Esophagus muscularis mucosa (tissue), 4 donors: ENCODE measurements around the gene ZFYVE19. TPM values are rescaled to one million over a fixed set of nuclear protein-coding genes. Genes with fewer than 3 reads are reported as not detected.

ENCODE experiments used
- DNase-seq: peaks from one replicate; pipeline ENCODE4 v3.0.0-alpha.2; 2017; ENCODE audit errors: extremely low spot score
- H3K27ac ChIP-seq, 4 donors: fragments of 200-600 bp; sonication (generic); replicated peaks in 1 of 4; 1 replicate in 3 of 4; 2 replicates in 1 of 4; pipeline ENCODE4 v1.5.1; 2016 to 2019; ENCODE audit warnings: mild to moderate bottlenecking in 1 of 4
- H3K27me3 ChIP-seq, 4 donors: fragments of 200-600 bp; sonication (generic); one replicate each; pipeline versions ENCODE4 v1.5.1 to v1.6.0; 2016 to 2019
- H3K36me3 ChIP-seq, 4 donors: fragments of 200-600 bp; sonication (generic); one replicate each; pipeline ENCODE4 v1.5.1; 2016 to 2019
- H3K4me1 ChIP-seq, 4 donors: fragments of 200-600 bp; sonication (generic); one replicate each; pipeline ENCODE4 v1.5.1; 2016 to 2019
- H3K4me3 ChIP-seq, 4 donors: fragments of 200-600 bp; sonication (generic); 1 replicate in 2 of 4; 2 replicates in 2 of 4; pipeline ENCODE4 v1.5.1; 2016 to 2019; ENCODE audit warnings: mild to moderate bottlenecking in 4 of 4, moderate library complexity in 1 of 4
- H3K9me3 ChIP-seq, 4 donors: fragments of 200-600 bp; sonication (generic); 1 replicate in 3 of 4; 2 replicates in 1 of 4; pipeline ENCODE4 v1.5.1; 2016 to 2019
- EP300 ChIP-seq: sonication (generic); formaldehyde crosslinking; IDR thresholded peaks from one replicate; pipeline ENCODE4 v1.6.1; 2017; ENCODE audit warnings: antibody characterized with exemption
- POLR2A ChIP-seq: fragments of 450-650 bp; IDR thresholded peaks from one replicate; pipeline ENCODE4 v1.6.1; 2017; ENCODE audit warnings: antibody characterized with exemption, moderate library complexity, mild to moderate bottlenecking, low read depth
- POLR2AphosphoS5 ChIP-seq, 2 donors: sonication (generic); formaldehyde crosslinking; IDR thresholded peaks; one replicate each; pipeline ENCODE4 v1.6.1; 2017; ENCODE audit warnings: antibody characterized with exemption in 2 of 2
- WGBS: methylation state at CpG from one replicate; pipeline ENCODE4 v1.1.5; 2018; 5-methylcytosine and 5-hydroxymethylcytosine counted together
- intact Hi-C: fragments of 100-400 bp; cut with DNase I; formaldehyde crosslinking; loops from one replicate; pipeline ENCODE4 v1.15.1; 2023
- total RNA-seq, 4 donors: library from RNA; depleted of rRNA; stranded (reverse); fragments of >200 nt; gene quantifications; one replicate each; pipeline versions ENCODE4 v1.1.0 to v1.2.1, GENCODE V29; 2016
- TF ChIP-seq, protein P1 (sequence below), 3 experiments: fragments of 200-600 bp in 2 of 3; fragments of 450-650 bp in 1 of 3; sonication (generic) in 2 of 3; IDR thresholded peaks; one replicate each; pipeline ENCODE4 v1.5.1; 2017 to 2019; ENCODE audit warnings: antibody characterized with exemption in 3 of 3, mild to moderate bottlenecking in 2 of 3, moderate library complexity in 1 of 3

ZFYVE19 gene
- total RNA-seq, 4 donors from 2014 or later = 14.4 to 36.8 (median 18.8) TPM

DNA sequence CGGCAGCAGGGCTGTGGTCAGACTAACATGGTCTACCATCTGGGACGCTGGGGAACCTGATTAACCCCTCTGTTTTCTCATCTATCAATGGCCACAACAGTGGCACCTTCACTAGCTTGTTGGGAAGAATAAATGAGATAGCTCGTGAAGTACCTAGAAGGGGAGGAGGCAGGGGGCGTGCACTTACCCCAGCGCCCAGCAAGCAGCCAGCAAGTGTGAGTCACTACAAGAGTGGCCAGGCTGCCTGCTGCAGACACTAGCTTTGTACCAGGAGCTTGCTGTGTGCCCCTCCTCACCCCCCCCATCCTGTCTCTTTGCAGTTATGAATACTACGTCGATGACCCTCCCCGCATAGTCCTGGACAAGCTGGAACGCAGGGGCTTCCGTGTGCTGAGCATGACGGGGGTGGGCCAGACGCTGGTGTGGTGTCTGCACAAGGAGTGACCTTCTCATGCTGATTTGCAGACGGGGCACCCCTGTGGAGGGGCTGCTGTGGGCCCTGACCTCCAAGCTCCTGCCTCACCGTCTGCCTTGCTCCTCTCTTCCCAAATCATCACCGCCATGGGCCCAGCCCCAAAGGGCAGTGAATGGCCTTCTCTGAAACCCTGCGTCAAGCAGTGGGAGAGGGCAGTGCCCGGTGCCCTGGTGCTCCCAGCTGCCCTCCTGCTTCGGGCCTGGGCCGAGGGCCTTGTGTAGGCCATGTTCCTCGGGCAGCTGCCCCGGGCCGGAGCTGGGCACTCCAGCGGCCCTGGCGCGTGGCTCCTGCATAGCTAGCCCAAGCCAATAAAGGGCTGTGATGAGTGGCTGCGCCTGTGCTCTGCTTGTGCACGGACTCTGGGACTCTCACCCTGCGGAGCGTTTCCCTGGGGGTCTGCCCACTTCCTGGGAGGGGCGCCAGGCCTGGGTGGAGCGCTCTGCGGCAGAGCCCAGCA is 39.7 kb upstream of the ZFYVE19 start:
- 87% methylated on average over 15 of the region's 32 CpGs for WGBS
- no peak for TF ChIP-seq POLR2A
- TF ChIP-seq, protein P1, sequence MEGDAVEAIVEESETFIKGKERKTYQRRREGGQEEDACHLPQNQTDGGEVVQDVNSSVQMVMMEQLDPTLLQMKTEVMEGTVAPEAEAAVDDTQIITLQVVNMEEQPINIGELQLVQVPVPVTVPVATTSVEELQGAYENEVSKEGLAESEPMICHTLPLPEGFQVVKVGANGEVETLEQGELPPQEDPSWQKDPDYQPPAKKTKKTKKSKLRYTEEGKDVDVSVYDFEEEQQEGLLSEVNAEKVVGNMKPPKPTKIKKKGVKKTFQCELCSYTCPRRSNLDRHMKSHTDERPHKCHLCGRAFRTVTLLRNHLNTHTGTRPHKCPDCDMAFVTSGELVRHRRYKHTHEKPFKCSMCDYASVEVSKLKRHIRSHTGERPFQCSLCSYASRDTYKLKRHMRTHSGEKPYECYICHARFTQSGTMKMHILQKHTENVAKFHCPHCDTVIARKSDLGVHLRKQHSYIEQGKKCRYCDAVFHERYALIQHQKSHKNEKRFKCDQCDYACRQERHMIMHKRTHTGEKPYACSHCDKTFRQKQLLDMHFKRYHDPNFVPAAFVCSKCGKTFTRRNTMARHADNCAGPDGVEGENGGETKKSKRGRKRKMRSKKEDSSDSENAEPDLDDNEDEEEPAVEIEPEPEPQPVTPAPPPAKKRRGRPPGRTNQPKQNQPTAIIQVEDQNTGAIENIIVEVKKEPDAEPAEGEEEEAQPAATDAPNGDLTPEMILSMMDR (IDR thresholded peaks at IDR 0.05) = no peak
- TF ChIP-seq POLR2AphosphoS5 (IDR thresholded peaks at IDR 0.05) = no peak
- no peak for TF ChIP-seq EP300
- intact Hi-C loops = no loop called here
- Histone ChIP-seq H3K27me3 (no peaks in the 10 kb centered on the region), H3K4me1 (peaks cover 16 to 65% (median 60%) of the 10 kb centered on the region in 4 donors), H3K4me3 (no peak overlapping the region), H3K9me3 (no peaks in the 10 kb centered on the region), H3K36me3 (peaks cover 9 to 51% (median 46%) of the 10 kb centered on the region in 4 donors), H3K27ac (no peak overlapping the region)
- no peak for DNase-seq

DNA sequence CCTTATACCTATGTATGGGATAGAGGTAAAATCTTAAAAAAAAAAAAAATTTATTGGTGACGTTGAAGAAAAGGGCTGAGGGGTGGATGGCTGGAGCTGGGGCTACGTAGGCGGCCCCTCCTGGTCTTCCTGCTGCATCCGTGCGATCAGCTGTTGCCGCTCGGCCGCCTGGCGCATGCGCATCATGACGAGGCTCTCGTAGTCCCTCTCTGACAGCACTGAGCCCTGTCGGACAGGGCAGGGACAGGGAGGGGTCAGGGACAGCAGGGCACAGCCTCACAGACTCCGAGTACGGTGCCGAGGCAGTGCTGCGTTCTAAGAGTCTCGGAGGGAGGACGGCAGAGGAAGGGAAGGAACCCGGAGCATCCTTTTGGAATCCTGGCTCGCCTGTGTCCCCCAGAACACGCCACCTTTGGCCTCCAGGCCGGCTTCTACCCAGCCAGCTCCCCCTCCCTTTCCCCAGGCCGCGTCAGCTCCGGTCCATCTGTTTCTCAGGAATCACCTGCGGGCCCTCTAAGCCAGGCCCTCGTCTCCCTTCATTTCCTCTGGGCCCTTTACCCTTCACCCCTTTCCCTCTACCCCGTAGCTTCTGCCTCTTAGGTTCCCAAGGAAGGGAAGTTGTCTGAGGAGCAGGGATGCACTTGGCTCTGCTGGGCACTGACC is 38.9 kb upstream of the ZFYVE19 start:
- 95% methylated on average over 26 of the region's 29 CpGs for WGBS
- TF ChIP-seq, protein P1 (IDR thresholded peaks at IDR 0.05) = no peak
- TF ChIP-seq EP300 = no peak
- TF ChIP-seq POLR2A = no peak
- no peak for TF ChIP-seq POLR2AphosphoS5 (IDR thresholded peaks at IDR 0.05)
- Histone ChIP-seq H3K27ac (peak overlapping the region in 2 of 4 donors; percentile 10 to 63), H3K27me3 (no peaks in the 10 kb centered on the region), H3K9me3 (no peaks in the 10 kb centered on the region), H3K36me3 (peaks cover 16 to 58% (median 53%) of the 10 kb centered on the region in 4 donors), H3K4me3 (no peak overlapping the region), H3K4me1 (peaks cover 12 to 59% (median 54%) of the 10 kb centered on the region in 4 donors)
- DNase-seq = no peak
- intact Hi-C loops = no loop called here

DNA sequence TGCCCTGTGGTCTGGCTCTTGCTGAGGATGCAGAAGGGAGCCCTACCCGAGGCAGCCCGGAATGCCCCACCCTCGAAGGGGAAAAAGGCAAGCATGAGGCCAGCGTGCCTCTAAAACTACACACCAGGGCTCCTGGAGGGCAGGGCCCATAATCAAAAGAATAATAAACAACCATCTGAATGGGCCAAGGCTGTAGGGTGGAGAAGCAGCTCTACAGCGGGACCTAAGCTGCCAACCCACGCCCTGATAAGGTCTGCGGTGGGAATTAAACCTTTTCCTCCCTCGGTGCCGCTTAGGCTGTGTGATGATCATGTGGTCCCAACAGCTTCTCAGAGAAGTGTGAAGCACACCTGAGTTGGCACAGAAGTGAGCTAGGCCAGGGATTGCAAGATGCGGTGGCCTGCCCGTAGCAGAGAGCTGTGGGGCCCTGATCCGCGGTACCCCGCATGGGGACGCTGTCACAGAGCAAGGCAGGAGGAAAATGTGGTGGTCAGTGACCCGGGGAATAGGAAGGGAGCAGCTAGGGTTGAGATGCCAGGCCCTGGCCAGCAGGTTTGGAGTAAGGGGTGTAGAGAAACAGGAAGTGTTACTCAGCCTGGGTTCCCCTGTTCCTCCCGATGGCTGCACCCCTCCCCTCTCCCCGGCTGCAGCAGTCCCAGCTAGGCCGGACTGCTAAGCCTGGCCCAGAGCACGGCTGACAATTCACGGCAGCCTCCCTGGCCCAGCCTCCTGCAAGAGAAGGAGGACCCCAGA is 38.2 kb upstream of the ZFYVE19 start:
- DNase-seq = no peak
- H3K27me3 ChIP-seq = no peaks in the 10 kb centered on the region
- H3K4me3 ChIP-seq = no peak overlapping the region
- no peaks in the 10 kb centered on the region for H3K9me3 ChIP-seq
- peaks cover 23 to 65% (median 61%) of the 10 kb centered on the region in 4 donors for H3K36me3 ChIP-seq
- peak overlapping the region in 3 of 4 donors; percentile 38 to 63 (median 42) for H3K27ac ChIP-seq
- no peak for TF ChIP-seq POLR2AphosphoS5 (IDR thresholded peaks at IDR 0.05)
- no peak for TF ChIP-seq EP300
- TF ChIP-seq, protein P1 (IDR thresholded peaks at IDR 0.05) = no peak
- no peak for TF ChIP-seq POLR2A
- peaks cover 7 to 51% (median 47%) of the 10 kb centered on the region in 4 donors for H3K4me1 ChIP-seq
- intact Hi-C loops = no loop called here
- 79% methylated on average over 16 of the region's 21 CpGs for WGBS

DNA sequence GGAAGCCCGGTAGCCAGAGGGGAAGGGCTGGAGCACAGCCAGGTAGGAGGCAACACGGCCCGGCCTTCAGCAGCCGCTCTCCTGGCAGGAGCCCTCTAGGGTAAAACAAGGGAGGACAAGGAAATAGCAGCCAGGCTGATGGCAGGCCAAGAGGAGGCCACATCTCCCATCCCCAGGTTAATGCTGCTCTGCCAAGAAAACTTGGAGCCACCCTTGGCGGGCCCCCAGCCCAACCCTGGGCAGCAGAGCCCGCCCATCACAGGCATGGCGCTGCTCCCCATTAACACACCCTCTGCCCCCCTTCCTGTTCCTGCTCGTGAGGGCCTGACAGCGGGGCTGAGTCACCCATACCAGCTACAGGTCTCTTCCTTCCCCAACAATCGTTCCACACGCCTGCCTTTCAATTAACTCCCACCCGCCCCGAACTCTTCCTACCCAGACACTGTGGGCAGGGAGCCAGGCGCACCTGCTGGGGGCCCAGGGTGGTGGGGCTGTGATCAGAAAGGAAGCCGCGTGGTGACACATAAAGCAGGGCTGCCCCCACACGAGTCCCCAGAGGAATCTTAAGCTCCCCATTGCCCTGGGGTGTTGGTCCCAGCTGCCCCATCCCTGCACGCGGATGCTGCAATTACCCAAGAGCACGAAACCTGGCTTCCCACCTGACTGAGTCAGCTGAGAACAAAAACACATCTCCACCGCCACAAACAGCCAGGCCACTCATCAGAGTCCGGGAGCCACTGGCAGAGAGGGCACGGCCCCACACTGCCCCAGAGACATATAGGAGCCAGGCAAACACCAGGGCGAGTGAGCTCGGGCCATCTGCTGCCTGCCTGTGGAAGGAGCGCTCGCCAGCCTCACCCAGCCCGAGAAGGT is 37.4 kb upstream of the ZFYVE19 start, which contains the start of gene C15orf62:
Gene C15orf62, plus strand, starts transcription at position 707 of the 873 bp plus-strand sequence. CDS start 516 bp downstream, outside the sequence.
- Histone ChIP-seq H3K9me3 (no peaks in the 10 kb centered on the region), H3K27me3 (no peaks in the 10 kb centered on the region), H3K4me1 (peaks cover 4 to 43% (median 39%) of the 10 kb centered on the region in 4 donors), H3K27ac (peak within 1 kb of the TSS in 3 of 4 donors; percentile 38 to 63 (median 42)), H3K4me3 (no peak within 1 kb of the TSS), H3K36me3 (peaks cover 31 to 73% (median 69%) of the 10 kb centered on the region in 4 donors)
- intact Hi-C loops = no loop called here
- TF ChIP-seq EP300 (no peak), POLR2AphosphoS5 (IDR thresholded peaks at IDR 0.05) (no peak), POLR2A (no peak)
- TF ChIP-seq, protein P1 (IDR thresholded peaks at IDR 0.05) = no peak
- no peak for DNase-seq
- WGBS = 65% methylated on average over 17 of the region's 28 CpGs
